ENCODE measurements around the gene FCRL6.

DNA sequence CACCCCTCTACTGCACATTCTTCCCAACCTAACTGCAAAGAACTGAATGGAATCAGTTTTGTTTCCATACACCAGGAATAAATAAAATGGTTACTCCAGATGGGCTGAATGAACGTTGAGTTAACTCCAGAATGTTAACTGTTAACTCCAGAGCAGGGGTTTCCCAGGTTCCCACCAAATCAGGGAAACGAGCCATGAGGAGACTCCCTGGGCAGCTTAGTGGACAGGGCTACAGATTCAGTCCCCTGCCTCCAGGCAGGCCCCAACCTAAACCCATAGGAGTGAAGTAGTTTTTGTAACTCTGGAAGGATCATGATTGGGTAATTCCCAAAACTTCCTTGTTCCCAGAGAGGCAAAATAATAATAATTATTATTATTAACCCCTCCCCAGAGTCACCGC lies 46.2 kb downstream of the FCRL6 start:
- TF ChIP-seq, protein P1, sequence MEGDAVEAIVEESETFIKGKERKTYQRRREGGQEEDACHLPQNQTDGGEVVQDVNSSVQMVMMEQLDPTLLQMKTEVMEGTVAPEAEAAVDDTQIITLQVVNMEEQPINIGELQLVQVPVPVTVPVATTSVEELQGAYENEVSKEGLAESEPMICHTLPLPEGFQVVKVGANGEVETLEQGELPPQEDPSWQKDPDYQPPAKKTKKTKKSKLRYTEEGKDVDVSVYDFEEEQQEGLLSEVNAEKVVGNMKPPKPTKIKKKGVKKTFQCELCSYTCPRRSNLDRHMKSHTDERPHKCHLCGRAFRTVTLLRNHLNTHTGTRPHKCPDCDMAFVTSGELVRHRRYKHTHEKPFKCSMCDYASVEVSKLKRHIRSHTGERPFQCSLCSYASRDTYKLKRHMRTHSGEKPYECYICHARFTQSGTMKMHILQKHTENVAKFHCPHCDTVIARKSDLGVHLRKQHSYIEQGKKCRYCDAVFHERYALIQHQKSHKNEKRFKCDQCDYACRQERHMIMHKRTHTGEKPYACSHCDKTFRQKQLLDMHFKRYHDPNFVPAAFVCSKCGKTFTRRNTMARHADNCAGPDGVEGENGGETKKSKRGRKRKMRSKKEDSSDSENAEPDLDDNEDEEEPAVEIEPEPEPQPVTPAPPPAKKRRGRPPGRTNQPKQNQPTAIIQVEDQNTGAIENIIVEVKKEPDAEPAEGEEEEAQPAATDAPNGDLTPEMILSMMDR (IDR thresholded peaks at IDR 0.05 in 4 of 5, conservative IDR thresholded peaks at IDR 0.05 in 1 of 5): no peak
- no peak for TF ChIP-seq POLR2A (IDR thresholded peaks at IDR 0.05)
